Measurements from ENCODE around the gene ADCY1. TPM values are rescaled to one million over a fixed set of nuclear protein-coding genes. Genes with fewer than 3 reads are reported as not detected.

The ADCY1 gene
- total RNA-seq, 1 donor from 2014 or later, result 4.7 TPM

DNA sequence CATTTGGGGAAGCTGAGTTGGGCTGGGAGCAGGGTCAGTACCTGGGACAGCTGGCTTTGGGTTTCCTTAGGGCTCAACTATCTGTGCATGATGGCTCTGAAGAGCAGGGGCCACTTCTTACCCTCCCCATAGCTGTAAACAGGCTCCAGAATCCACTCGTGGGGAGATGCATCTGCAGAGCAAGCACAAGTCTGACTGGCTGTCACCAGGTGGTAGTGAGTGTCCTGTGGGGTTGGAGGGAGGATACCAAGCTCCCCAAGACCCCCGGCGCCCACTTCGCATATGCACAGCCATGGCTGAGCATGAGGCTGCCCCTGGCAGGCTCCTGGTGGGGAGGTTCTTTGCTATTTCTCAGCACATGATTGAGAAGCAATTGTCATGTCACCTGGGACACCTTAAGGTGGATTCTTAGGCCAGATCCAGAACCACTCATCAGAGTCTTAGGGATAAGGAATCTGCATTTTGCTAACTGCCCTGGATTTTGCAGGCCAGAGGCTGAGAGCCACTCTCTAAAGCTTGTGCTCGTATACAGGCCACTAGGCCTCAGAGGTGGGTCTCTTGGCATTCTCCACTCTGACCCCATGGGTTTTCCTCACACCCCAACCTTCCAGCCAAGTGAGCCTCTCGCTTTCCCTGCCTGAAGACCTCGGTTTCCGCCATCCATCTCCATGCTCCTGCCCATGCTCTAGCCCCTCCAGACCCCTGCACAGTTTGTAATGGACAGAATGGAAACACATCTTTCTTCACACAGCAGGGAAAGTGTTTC lies 53.7 kb downstream of the ADCY1 start:
- Mint-ChIP-seq H3K36me3 (no peaks in the 10 kb centered on the region), H3K4me1 (no peaks in the 10 kb centered on the region), H3K27me3 (ENCODE audit: low read depth) (no peaks in the 10 kb centered on the region), H3K27ac (no peak overlapping the region), H3K9me3 (peaks cover 14% of the 10 kb centered on the region), H3K4me3 (no peak overlapping the region)
- DNase-seq (ENCODE audit: low spot score in 2 of 2, unreplicated experiment in 2 of 2), result no peak
- TF ChIP-seq, protein P1, sequence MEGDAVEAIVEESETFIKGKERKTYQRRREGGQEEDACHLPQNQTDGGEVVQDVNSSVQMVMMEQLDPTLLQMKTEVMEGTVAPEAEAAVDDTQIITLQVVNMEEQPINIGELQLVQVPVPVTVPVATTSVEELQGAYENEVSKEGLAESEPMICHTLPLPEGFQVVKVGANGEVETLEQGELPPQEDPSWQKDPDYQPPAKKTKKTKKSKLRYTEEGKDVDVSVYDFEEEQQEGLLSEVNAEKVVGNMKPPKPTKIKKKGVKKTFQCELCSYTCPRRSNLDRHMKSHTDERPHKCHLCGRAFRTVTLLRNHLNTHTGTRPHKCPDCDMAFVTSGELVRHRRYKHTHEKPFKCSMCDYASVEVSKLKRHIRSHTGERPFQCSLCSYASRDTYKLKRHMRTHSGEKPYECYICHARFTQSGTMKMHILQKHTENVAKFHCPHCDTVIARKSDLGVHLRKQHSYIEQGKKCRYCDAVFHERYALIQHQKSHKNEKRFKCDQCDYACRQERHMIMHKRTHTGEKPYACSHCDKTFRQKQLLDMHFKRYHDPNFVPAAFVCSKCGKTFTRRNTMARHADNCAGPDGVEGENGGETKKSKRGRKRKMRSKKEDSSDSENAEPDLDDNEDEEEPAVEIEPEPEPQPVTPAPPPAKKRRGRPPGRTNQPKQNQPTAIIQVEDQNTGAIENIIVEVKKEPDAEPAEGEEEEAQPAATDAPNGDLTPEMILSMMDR (IDR thresholded peaks at IDR 0.05; ENCODE audit: unreplicated experiment), result no peak

GRCh38 chr7:45631569-45631968 lies 57.4 kb downstream of the ADCY1 start:
- Mint-ChIP-seq H3K9me3 (peaks cover 14% of the 10 kb centered on the region), H3K4me1 (no peaks in the 10 kb centered on the region), H3K27me3 (ENCODE audit: low read depth) (peaks cover 2% of the 10 kb centered on the region), H3K4me3 (no peak overlapping the region), H3K36me3 (no peaks in the 10 kb centered on the region), H3K27ac (no peak overlapping the region)
- TF ChIP-seq, protein P1 (IDR thresholded peaks at IDR 0.05; ENCODE audit: unreplicated experiment), result no peak
- no peak for DNase-seq (ENCODE audit: low spot score in 2 of 2, unreplicated experiment in 2 of 2)

DNA sequence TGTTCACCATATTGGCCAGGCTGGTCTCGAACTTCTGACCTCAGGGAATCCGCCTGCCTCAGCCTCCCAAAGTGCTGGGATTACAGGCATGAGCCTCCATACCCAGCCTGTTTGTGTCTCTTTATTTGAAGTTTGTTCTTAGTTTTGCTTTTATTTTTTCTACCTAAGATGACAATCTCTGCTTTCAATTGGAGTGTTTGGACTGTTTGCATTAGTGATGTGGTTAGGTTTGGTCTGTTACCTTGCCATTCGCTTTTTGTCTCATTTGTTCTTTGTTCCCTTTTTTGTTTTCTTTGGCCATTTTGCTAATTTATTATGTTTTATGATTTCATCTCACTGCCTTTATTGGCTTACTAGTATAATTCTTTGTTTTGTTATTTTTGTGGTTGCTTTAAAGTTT lies 62.6 kb downstream of the ADCY1 start:
- Mint-ChIP-seq H3K27me3 (ENCODE audit: low read depth) (peaks cover 4% of the 10 kb centered on the region), H3K36me3 (no peaks in the 10 kb centered on the region), H3K4me3 (no peak overlapping the region), H3K27ac (no peak overlapping the region), H3K4me1 (no peaks in the 10 kb centered on the region), H3K9me3 (no peaks in the 10 kb centered on the region)
- DNase-seq (ENCODE audit: low spot score in 2 of 2, unreplicated experiment in 2 of 2), result no peak
- TF ChIP-seq, protein P1 (IDR thresholded peaks at IDR 0.05; ENCODE audit: unreplicated experiment), result no peak

DNA sequence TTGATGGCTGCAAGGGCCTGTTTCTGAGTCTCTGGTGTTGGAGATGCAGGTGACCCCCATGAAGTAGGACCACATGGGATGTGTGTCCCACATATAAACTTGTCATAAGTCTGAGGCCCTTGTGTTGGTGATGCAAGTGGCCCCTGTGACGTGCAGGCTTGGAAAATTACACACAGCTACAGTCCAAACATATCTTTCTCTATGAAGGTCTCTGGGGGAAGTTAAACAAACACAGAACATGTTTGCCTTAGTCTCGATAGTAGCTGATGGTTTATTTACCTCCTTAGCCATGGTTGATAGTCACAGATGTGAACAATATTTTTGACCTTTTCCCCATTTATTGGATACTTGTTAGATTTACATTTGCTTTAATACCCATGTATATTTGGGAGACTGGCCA lies 64.7 kb downstream of the ADCY1 start:
- Mint-ChIP-seq H3K4me1 (no peaks in the 10 kb centered on the region), H3K27ac (no peak overlapping the region), H3K4me3 (no peak overlapping the region), H3K27me3 (ENCODE audit: low read depth) (peaks cover 4% of the 10 kb centered on the region), H3K9me3 (no peaks in the 10 kb centered on the region), H3K36me3 (no peaks in the 10 kb centered on the region)
- no peak for DNase-seq (ENCODE audit: low spot score in 2 of 2, unreplicated experiment in 2 of 2)
- TF ChIP-seq, protein P1 (IDR thresholded peaks at IDR 0.05; ENCODE audit: unreplicated experiment), result no peak

- no peaks in the 10 kb centered on the region for H3K36me3 Mint-ChIP-seq
- TF ChIP-seq, protein P1 (IDR thresholded peaks at IDR 0.05; ENCODE audit: unreplicated experiment), result no peak
- no peak overlapping the region for H3K27ac Mint-ChIP-seq
- peaks cover 2% of the 10 kb centered on the region for H3K27me3 Mint-ChIP-seq (ENCODE audit: low read depth)
- H3K4me3 Mint-ChIP-seq, result no peak overlapping the region
- H3K9me3 Mint-ChIP-seq, result no peaks in the 10 kb centered on the region
- no peak for DNase-seq (ENCODE audit: low spot score in 2 of 2, unreplicated experiment in 2 of 2)
- H3K4me1 Mint-ChIP-seq, result no peaks in the 10 kb centered on the region
Observed at GRCh38 chr7:45642044-45642443, 67.9 kb downstream of the ADCY1 start.
